Measurements from ENCODE around the gene PLPPR1. TPM values are rescaled to one million over a fixed set of nuclear protein-coding genes. Genes with fewer than 3 reads are reported as not detected.

PLPPR1 gene
- total RNA-seq, 1 donor from 2014 or later: not detected

DNA sequence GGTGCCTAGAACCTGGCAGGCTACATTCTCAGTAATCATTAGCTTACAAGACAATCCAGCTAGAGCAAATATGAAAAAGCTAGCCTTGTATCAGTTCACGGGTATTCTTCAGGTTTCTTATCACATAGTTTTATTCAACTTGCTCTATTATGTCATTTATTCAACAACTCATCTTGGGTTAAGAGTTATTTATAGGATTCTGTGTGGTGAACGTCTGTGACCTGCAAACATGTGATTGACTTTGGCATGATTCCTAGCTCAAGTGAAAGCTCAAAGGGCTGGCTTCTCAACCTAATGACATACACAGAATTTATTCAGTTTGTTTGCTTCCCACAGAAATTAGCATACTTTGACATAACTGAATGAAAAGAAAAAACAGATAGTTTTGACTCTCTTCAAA lies 173.1 kb downstream of the PLPPR1 start:
- intact Hi-C loops (cut with DNase I): no loop called here

DNA sequence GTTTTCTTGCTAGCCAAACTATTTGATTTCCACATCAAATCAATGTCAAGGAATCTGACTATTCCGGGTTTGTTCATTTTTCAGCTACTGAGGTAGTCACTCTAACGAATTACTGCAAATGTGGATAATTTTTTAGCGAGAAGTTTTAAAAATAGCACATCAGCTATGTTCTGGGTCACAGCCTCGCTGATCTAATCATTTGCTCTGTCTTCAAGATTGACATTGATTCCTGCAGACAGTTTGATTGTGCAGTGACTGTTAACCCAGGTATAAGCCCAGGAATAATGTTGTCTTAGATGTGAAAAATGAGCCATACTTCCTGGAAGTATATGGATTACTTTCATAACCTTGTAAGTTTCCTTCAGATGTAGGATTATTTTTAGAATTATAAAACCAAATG lies 181.1 kb downstream of the PLPPR1 start:
- no peaks in the 10 kb centered on the region for H3K36me3 ChIP-seq
- no peak for DNase-seq (ENCODE audit: low spot score in 2 of 2)
- no peak overlapping the region for H3K4me3 ChIP-seq
- H3K4me1 ChIP-seq: no peaks in the 10 kb centered on the region
- H3K27ac ChIP-seq: no peak overlapping the region
- H3K9me3 ChIP-seq: no peaks in the 10 kb centered on the region
- TF ChIP-seq, protein P1, sequence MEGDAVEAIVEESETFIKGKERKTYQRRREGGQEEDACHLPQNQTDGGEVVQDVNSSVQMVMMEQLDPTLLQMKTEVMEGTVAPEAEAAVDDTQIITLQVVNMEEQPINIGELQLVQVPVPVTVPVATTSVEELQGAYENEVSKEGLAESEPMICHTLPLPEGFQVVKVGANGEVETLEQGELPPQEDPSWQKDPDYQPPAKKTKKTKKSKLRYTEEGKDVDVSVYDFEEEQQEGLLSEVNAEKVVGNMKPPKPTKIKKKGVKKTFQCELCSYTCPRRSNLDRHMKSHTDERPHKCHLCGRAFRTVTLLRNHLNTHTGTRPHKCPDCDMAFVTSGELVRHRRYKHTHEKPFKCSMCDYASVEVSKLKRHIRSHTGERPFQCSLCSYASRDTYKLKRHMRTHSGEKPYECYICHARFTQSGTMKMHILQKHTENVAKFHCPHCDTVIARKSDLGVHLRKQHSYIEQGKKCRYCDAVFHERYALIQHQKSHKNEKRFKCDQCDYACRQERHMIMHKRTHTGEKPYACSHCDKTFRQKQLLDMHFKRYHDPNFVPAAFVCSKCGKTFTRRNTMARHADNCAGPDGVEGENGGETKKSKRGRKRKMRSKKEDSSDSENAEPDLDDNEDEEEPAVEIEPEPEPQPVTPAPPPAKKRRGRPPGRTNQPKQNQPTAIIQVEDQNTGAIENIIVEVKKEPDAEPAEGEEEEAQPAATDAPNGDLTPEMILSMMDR (IDR thresholded peaks at IDR 0.05): no peak
- intact Hi-C loops (cut with DNase I): no loop called here
- no peaks in the 10 kb centered on the region for H3K27me3 ChIP-seq

More for the DNA sequence above, 173.1 kb downstream of the PLPPR1 start:
- Histone ChIP-seq H3K9me3 (no peaks in the 10 kb centered on the region), H3K27ac (no peak overlapping the region), H3K36me3 (no peaks in the 10 kb centered on the region), H3K27me3 (no peaks in the 10 kb centered on the region), H3K4me1 (no peaks in the 10 kb centered on the region), H3K4me3 (no peak overlapping the region)
- TF ChIP-seq, protein P1 (IDR thresholded peaks at IDR 0.05): no peak
- DNase-seq (ENCODE audit: low spot score in 2 of 2): no peak

DNA sequence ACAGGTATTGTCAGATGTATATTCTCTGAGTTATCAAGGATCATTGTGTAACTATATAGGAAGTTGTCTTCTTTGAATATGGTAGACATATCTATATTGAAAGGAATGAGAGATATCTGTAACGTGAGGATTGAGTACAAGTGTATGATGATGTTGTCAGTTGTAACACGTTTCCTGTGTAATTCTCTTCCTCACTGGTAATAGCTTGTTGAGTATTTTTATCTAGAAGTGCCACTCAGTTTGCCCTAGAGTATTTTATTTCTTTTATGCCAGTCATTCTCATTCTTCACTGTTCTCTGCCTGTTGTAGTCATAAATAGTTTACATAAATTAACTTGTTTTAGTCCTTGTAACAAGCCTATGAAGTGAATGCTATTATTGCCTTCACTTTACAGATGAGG lies 184.1 kb downstream of the PLPPR1 start:
- Histone ChIP-seq H3K4me1 (no peaks in the 10 kb centered on the region), H3K4me3 (no peak overlapping the region), H3K36me3 (no peaks in the 10 kb centered on the region), H3K27me3 (no peaks in the 10 kb centered on the region), H3K27ac (no peak overlapping the region), H3K9me3 (no peaks in the 10 kb centered on the region)
- DNase-seq (ENCODE audit: low spot score in 2 of 2): no peak
- intact Hi-C loops (cut with DNase I): no loop called here
- TF ChIP-seq, protein P1 (IDR thresholded peaks at IDR 0.05): no peak

- intact Hi-C loops (cut with DNase I): no loop called here
- no peaks in the 10 kb centered on the region for H3K9me3 ChIP-seq
- no peak overlapping the region for H3K4me3 ChIP-seq
- no peak overlapping the region for H3K27ac ChIP-seq
- H3K36me3 ChIP-seq: no peaks in the 10 kb centered on the region
- no peak for DNase-seq (ENCODE audit: low spot score in 2 of 2)
- H3K27me3 ChIP-seq: no peaks in the 10 kb centered on the region
- H3K4me1 ChIP-seq: no peaks in the 10 kb centered on the region
- TF ChIP-seq, protein P1 (IDR thresholded peaks at IDR 0.05): no peak
These were observed 190.5 kb downstream of the PLPPR1 start for GRCh38 chr9:101219030-101219429.

GRCh38 chr9:101220341-101220740 lies 191.8 kb downstream of the PLPPR1 start:
- Histone ChIP-seq H3K4me1 (no peaks in the 10 kb centered on the region), H3K36me3 (no peaks in the 10 kb centered on the region), H3K4me3 (no peak overlapping the region), H3K27ac (no peak overlapping the region), H3K27me3 (no peaks in the 10 kb centered on the region), H3K9me3 (no peaks in the 10 kb centered on the region)
- intact Hi-C loops (cut with DNase I): no loop called here
- TF ChIP-seq, protein P1 (IDR thresholded peaks at IDR 0.05): no peak
- DNase-seq (ENCODE audit: low spot score in 2 of 2): no peak

GRCh38 chr9:101225271-101225670 lies 196.7 kb downstream of the PLPPR1 start:
- DNase-seq (ENCODE audit: low spot score in 2 of 2): no peak
- H3K27me3 ChIP-seq: no peaks in the 10 kb centered on the region
- TF ChIP-seq, protein P1 (IDR thresholded peaks at IDR 0.05): no peak
- no peak overlapping the region for H3K27ac ChIP-seq
- H3K4me1 ChIP-seq: no peaks in the 10 kb centered on the region
- H3K4me3 ChIP-seq: no peak overlapping the region
- intact Hi-C loops (cut with DNase I): no loop called here
- H3K36me3 ChIP-seq: no peaks in the 10 kb centered on the region
- no peaks in the 10 kb centered on the region for H3K9me3 ChIP-seq
